Effector CD4-positive, alpha-beta T cell (primary cell): ENCODE results near the gene HAGHL.
"Not testable (repeated sequence)": the region's sequence is repeated elsewhere in the genome, so short reads cannot be mapped to it uniquely, and the experiment has no call there.

Experiments used
- DNase-seq: peaks from one replicate; pipeline ENCODE4 v3.0.0-alpha.2; 2020

The HAGHL gene

DNA sequence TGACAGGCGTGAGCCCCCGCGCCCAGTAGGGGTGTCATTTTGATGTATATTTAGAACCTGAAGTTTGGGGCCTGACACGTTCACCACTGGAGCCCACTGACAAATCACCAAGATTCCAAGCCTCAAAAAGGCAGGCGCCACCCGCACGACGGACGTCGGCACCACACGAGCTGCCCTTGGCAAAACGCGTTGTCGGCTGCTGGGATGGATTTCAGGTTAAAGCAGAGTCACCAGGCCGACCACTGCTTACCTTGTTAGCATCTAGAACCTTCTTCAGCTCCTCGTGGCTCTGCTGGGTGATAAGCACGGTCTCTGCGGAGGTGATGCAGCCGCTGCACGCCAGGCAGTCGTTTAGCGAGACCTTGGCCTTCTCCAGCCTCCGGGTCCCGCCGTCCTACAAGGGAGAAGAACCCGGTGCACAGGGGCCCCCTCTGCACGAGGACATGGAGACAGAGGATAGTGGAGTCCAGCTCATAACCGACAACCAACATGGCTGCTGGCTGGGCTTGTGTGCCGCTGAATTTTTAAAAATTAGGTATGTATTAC, 10.1 kb downstream of the HAGHL start:
- DNase-seq = no peak

- no peak for DNase-seq
Measured at GRCh38 chr16:739560-740458, 12.9 kb downstream of the HAGHL start.

- DNase-seq = no peak
Measured at GRCh38 chr16:740459-740763, 13.5 kb downstream of the HAGHL start.

- peak; percentile 88 for DNase-seq
Measured at GRCh38 chr16:740764-741505, 14.0 kb downstream of the HAGHL start, which contains the start of gene CIAO3. Gene CIAO3 (minus strand): TSS chr16:740997. CDS start chr16:740985, 12 bp downstream.

DNA sequence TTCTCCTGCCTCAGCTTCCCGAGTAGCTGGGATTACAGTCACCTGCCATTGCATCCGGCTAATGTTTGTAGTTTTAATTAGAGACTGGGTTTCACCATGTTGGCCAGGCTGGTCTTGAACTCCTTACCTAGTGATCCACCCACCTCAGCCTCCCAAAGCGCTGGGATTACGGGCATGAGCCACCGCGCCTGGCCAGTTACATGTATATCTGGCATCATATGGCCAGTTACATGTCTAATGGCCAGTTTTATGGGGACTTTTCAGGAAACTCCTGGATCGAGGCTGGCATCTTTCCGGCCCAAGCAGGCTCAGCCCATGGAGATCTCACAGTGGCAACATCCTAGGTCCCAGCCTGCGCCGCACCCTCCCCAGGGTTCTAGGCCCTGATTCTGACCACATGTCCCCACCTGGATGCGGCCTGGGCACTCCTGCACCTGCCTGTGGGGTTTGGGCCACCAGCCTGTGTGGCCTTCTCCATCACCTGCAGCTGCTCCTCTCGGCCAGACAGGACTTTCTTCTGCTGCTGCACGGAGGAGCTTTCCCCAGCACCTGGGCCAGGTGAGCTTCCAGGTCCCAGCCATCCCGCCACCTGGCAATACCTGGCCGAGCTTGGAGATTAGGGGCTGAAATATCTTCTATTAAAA, 15.2 kb downstream of the HAGHL start:
- DNase-seq = no peak

GRCh38 chr16:742894-743293, 16.0 kb downstream of the HAGHL start:
- DNase-seq = not testable (repeated sequence)

DNA sequence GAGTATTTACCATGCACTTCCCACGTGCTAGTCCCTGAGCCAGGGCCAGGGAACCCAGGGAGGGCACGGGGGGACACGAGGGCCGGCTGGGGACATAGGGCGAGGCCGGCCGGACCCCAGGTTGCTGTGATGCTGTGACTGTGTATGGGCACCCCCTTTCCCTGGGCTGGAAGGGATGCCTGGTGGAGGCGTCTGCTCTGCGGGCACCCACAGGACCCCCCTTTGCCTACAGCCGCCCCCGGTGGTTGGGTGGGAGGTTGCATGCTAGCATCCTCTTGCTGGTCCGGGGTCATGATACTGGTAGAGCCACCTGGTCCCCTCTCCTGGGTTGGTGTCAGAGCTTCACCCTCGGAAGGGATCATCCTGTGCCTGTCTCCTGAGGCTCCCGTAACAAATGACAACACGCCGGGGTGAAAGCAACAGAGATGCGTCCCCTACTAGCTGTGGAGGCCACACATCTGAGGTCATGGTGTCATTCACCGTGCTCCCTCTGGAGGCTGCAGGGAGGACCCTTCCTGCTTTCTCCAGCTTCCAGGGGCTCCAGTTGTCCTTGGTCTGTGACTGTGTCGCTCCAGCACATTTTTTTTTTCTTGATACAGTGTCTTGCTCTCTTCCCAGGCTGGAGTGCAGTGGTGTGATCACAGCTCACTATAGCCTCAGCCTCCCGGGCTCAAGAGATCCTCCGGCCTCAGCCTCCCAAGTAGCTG, 17.0 kb downstream of the HAGHL start:
- no peak for DNase-seq

DNA sequence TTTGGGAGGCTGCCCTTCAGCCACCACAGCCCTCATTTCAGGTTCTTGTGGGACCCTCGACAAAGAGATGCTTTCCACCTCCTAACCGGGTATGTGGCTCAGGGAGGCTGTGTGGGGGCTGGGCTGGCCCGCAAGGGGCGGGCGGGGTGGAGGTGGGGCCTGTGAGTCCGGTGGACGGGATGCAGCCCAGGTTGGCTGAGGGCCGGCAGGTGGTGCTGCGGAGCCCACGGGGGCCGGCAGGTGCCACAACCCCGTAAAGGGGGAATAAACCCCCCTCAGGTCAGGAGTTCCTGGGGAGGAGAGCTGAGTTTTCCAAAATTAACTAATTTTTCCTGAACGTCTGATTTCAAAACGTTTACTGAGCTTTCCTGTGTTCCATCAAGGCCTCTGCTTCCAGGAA, 18.8 kb downstream of the HAGHL start:
- DNase-seq = no peak

- no peak for DNase-seq
Measured at GRCh38 chr16:746637-747036, 19.7 kb downstream of the HAGHL start.

DNA sequence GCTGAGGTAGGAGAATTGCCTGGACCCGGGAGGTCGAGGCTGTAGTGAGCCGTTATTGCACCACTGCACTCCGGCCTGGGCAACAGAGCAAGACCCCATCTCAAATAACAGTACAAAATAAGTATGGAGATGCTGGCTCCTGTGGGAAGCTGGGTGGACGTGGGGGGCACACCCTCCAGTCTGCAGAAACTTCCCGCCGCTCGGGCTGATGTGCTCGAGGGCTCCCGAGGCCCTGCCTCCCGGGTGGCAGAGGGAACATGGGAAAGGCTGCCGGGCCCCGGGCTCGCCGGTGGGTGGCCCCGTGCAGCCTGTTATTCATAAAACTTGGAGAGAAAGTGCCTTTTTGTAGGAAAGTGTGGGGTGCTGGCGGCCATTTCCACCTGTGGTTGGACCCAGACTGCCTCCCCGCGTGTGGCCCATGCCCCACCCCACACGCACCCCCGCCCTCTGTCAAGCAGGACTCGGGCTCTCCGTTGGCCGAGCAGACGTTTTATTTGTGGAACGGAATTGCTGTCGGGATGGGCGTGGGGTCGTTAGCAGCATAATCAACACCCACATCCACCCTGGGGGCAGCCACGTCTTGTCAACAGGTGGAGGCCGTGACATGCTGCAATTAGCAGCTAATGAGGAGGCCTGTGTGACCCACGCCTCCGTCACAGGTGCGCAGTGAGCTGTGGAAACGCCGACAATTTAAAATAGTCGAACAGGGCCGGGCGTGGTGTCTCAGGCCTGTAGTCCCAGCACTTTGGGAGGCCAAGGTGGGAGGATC, 21.3 kb downstream of the HAGHL start:
- DNase-seq = no peak

GRCh38 chr16:749010-749409, 22.1 kb downstream of the HAGHL start:
- no peak for DNase-seq

- DNase-seq = no peak
Measured at GRCh38 chr16:750485-750884, 23.6 kb downstream of the HAGHL start.

- no peak for DNase-seq
Measured at GRCh38 chr16:751152-752006, 24.5 kb downstream of the HAGHL start.

- DNase-seq = no peak
Measured at GRCh38 chr16:752007-752312, 25.1 kb downstream of the HAGHL start.

DNA sequence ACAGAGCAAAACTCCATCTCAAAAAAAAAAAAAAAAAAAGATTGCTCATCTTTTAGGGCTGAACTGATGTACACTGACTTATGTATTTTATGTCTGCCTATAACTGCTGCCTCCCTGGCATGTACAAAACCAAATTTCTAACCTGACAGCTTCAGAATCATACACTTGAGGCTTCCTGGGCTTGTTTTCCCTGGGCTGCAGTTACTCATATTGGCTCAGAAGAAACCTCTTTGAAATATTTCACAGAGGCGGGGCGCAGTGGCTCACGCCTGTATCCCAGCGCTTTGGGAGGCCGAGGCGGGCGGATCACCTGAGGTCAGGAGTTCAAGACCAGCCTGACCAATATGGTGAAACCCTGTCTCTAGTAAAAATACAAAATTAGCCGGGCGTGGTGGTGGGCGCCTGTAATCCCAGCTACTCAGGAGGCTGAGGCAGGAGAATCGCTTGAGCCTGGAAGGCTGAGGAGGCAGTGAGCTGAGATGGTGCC, 27.3 kb downstream of the HAGHL start:
- DNase-seq = not testable (repeated sequence)

DNA sequence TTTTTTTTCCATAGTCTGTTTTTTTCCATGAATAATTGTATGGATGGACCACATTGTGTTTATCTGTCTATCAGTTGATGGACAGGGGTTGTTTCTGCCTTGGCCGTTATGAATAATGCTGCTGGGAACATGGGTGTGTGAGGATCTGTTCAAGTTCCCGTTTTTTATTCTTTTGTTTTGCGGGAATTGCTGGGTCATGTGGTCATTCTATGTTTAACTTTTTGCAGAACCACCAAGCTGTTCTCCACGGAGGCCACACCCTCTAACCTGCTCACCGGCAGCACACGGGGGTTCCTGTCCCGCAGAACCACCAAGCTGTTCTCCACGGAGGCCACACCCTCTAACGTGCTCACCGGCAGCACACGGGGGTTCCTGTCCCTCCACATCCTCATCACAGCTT, 27.8 kb downstream of the HAGHL start:
- no peak for DNase-seq

GRCh38 chr16:756428-756827, 29.5 kb downstream of the HAGHL start:
- DNase-seq = no peak

DNA sequence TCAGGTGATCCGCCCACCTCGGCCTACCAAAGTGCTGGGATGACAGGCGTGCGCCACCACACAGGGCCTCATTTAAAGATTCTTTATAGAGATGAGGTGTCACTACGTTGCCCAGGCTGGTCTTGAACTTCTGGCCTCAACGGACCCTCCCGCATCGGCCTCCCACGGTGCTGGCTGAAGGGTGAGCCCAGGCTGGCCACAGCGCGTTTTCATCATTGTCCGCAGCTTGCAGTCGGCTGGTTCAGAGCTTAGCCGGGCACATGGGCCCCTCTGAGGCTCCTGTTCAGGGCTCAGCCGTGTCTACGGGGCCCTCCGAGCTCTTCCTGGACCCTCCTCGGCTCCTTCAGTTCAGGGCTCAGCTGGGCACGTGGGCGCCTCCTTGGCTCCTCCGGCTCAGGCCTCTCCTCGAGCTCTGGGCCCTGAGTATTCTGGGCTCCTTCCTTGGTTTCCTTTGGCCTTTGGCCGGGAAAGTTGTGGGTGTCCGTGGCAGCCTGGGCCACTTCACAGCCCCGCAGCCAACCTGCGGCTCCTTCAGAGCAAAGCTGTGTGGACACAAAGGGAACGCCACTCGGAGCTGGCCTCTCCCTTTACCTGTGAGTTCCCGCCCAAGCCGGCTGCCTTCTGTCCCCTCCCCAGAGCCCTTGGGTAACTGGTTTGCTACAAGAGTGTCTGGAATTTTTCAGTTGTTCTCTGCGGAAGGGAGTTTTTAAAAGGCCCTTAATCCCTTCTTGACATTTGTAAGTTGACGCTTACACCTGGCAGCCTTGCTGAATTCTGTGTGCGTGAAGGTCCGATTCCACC, 32.4 kb downstream of the HAGHL start:
- DNase-seq = no peak

DNA sequence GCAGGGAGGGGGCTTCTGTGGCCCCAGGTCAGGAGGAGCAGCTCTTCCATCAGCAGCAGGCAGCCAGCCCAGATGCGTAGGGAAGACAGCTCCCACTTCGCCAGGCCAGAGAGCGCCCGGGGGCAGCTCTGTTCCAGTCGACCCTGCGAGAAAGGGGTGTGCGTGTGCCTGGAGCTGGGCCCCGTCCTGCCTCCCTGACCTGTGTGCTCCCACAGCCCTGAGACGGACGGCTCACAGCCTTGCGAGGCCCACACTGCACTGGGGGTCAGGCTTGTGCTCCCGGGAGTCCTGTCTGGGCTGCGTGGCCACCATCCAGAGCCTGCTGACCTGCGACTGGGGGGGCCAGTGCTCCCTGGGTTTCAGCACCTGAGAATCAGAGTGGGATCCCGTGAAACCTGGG, 33.2 kb downstream of the HAGHL start:
- DNase-seq = no peak
